GM10266 (cell line): Measurements from ENCODE around the gene BCL11B.

Source experiments
- DNase-seq: peaks from one replicate; pipeline ENCODE4 v3.0.0; 2012; ENCODE audit errors: extremely low spot score
- TF ChIP-seq, protein P1 (sequence below): IDR thresholded peaks from 2 replicates; pipeline ENCODE4 v1.5.1; 2012; ENCODE audit warnings: mild to moderate bottlenecking, low read depth; ENCODE audit not compliant: control insufficient read depth, insufficient read depth; ENCODE audit errors: missing control alignments

Gene BCL11B

DNA sequence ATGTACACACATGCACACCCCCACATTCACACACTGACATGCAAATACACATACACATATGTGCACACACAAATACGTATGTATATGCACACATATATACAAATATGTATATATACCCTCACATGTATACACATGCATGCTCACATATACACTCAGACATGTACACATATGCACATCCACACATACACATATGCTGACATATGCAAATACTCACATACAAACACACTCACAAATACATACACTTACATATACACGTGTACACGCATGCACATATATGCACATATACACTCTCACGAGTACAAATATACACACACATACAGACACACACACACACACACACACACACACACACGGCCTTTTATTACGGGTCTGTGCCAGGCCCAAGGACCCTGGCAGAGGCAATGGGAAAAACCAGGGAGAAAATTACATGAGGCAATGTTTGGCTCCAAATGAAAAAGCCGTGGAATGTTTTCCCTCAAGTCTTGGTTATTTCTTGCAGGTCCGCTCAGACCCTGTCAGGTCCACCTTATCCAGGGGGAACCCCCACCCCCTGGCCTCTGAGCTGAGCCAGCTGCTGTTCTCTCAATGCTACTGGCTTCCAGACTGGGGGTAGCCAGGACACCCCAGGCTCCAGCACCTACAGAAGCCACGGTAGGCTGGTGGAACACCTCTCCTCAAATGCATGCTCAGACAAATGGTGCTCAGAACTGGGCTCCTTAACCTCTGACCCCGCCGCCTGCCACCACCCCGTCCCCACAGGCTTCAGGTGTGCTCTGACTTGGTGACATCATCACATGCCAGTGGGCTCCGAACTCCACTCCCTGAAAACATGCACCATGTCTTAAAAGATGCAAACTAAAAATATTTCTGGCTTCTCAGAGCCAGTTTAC, 54.7 kb downstream of the BCL11B start:
- TF ChIP-seq, protein P1, sequence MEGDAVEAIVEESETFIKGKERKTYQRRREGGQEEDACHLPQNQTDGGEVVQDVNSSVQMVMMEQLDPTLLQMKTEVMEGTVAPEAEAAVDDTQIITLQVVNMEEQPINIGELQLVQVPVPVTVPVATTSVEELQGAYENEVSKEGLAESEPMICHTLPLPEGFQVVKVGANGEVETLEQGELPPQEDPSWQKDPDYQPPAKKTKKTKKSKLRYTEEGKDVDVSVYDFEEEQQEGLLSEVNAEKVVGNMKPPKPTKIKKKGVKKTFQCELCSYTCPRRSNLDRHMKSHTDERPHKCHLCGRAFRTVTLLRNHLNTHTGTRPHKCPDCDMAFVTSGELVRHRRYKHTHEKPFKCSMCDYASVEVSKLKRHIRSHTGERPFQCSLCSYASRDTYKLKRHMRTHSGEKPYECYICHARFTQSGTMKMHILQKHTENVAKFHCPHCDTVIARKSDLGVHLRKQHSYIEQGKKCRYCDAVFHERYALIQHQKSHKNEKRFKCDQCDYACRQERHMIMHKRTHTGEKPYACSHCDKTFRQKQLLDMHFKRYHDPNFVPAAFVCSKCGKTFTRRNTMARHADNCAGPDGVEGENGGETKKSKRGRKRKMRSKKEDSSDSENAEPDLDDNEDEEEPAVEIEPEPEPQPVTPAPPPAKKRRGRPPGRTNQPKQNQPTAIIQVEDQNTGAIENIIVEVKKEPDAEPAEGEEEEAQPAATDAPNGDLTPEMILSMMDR, result no peak
- DNase-seq, result no peak

DNA sequence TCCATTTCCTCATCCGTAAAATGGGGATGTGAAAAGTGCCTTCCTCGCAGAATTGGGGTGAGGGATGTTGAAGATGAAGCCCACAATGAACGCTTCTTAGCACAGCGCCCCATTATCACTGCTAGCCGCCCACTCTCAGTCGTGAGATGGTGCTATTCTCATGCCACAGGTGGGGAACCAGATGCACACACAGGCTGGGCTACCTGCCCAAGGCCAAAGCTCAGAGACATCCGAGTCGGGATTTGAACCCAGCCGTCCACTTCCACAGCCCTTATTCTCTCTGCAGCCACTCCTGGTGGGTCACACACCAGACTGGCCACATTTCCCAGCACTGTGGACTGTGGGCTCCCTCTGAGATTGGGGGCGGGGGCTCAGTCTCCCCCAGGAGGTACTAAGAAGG, 55.8 kb downstream of the BCL11B start:
- TF ChIP-seq, protein P1, result no peak
- DNase-seq, result no peak

DNA sequence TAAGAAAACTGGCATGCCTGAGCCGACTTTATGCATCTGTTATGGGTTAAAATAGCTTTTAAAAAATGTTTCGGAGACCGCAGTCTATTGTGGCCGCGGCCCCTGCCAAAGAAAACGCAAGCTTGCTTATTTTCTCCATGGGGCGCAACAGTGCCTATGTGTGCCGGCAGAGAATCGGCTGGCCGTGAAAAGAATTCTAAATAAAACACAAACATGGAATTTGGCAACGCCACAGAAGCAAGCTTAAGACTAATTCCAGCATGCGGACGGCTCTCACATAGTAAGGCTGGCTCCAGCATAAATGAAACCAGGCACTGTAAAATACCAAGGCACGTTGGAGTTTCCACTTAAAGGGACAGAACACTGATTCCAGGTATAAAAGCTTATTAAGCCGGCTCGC, 56.7 kb downstream of the BCL11B start:
- DNase-seq, result no peak

DNA sequence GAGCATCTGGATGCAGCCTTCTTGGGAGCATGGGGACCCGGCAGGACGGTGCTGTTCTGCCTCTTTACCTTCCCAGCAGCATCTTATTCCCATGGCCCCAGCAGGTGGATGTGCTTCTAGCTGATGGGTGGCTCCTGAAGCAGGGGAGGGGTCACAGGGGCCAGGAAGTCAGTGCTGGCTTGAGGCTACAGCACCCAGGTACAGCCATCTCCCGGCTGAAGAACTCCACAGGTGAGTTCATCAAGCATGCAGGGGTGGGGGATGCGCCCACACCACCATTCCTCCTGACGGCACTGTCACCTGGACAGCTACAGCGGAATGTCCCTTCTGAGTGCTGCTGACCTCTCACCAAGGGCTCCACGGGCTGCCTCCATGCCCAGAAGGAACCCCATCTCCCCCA, 57.3 kb downstream of the BCL11B start:
- no peak for DNase-seq
- TF ChIP-seq, protein P1, result no peak

More for the DNA sequence above, 56.7 kb downstream of the BCL11B start:
- TF ChIP-seq, protein P1, result no peak

DNA sequence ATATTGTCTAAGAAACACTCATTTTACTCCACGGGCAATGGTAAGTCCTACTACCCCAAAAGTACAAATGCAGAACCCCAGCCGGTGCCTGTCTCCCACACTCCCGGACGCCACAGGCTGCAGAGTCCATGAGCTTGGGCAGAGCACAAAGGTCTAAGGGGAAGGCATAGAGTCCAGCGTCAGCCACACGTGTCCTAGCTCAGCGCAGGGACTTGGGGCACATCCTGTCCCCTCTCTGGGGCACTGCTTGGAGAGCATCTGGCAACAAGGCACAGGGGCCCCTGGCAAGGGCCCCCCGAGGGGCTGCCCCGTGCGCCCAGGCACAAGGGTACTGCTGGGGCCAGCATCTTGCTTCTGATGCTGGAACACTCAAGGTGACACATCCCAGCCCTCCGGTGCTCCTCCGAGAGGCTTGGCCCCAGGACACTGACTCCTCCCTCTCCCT, 58.4 kb downstream of the BCL11B start:
- TF ChIP-seq, protein P1, result no peak
- DNase-seq, result no peak

DNA sequence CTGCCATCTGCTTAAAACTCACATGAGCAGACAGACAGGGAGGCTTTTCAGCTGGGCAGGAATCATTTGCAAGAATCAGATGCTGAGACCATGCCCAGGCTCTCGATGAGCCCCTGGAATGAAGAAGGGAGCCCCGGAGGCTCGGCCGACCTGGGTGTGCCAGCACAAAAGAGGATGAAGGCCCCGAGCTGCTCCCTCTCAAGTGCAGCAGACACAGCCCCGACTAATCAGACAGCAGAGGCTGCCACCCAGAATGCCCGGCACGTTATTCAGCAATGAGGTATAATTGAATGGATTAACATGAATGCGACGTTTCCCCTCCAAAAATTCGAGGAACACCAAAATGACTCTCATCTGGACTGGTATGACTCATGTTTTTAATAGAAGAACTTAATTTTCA, 58.9 kb downstream of the BCL11B start:
- no peak for DNase-seq
- TF ChIP-seq, protein P1, result no peak

DNA sequence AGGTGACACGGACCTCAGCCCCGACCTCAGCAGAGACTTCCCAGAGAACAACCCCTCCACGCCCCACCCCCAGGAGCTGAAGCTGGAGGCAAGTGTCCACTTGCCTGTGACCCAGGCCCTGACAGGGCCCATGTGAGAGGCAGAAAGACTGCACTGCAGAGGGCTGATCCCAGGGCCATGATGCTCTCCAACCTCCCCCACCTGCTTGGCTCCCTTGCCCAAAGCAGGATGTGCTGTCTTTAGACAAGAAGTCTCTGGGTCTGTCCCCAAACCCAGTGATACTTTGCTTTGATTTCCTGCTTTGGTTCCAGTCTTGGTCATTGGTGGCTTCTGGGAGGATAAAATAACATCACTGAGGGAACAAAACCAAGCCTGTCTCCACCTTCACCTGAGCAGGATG, 59.4 kb downstream of the BCL11B start:
- TF ChIP-seq, protein P1, result no peak

More for the DNA sequence above, 59.4 kb downstream of the BCL11B start:
- no peak for DNase-seq
